Measurements from ENCODE around the gene UAP1L1. TPM values are rescaled to one million over a fixed set of nuclear protein-coding genes. Genes with fewer than 3 reads are reported as not detected.

Gene UAP1L1
- total and polyA plus RNA-seq, 4 donors, result 0.35 to 2.3 (median 1.7) TPM

DNA sequence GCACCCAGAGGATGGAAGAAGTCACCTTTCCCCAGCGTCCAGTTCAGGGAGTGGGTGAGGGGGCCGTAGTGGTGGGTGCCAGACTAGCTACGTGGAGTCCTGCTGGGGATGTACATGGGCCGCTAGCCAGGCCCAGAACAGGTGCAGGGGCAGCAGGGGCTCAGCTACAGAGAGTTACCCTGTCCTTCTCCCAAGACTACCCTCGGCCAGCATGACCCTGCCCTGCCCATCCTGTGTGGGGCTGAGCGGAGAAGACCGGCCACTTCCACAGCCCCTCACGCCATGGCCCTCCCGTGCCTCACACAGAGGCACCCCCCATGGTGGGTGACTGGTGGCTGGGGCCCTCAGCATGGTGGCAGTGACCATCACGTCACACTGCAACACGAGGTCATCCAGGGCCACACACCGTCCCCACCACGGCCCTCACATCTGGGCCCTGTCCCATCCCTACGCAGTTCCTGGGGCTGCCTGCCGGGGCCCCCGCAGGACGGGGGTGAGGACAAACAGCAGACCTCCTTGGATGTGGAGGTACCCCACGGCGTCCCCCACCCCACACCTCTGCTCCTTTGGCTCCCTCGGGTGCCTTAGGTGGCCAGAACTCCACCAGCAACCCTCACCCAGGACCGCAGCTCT is 38.2 kb downstream of the UAP1L1 start:
- H3K27ac ChIP-seq (ENCODE audit: low read depth in 1 of 2, low read length in 2 of 2), result no peak overlapping the region
- H3K27me3 ChIP-seq (ENCODE audit: control insufficient read depth in 4 of 4, insufficient read depth in 4 of 4, low read length in 3 of 4), result no peaks in the 10 kb centered on the region
- no peak for TF ChIP-seq GABPA (IDR thresholded peaks at IDR 0.05 in 1 of 2, conservative IDR thresholded peaks at IDR 0.05 in 1 of 2)
- no peak for TF ChIP-seq HNF4G (IDR thresholded peaks at IDR 0.05)
- TF ChIP-seq SP1 (IDR thresholded peaks at IDR 0.05), result no peak
- TF ChIP-seq CTCF (IDR thresholded peaks at IDR 0.05; ENCODE audit: low read depth, low read length, missing input control), result no peak
- no peak for TF ChIP-seq FOXA2 (IDR thresholded peaks at IDR 0.05)
- no peak for TF ChIP-seq FOXA1 (IDR thresholded peaks at IDR 0.05)
- no peak for TF ChIP-seq REST (IDR thresholded peaks at IDR 0.05)
- TF ChIP-seq, protein P1, sequence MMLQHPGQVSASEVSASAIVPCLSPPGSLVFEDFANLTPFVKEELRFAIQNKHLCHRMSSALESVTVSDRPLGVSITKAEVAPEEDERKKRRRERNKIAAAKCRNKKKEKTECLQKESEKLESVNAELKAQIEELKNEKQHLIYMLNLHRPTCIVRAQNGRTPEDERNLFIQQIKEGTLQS (IDR thresholded peaks at IDR 0.05), result no peak
- no peak for TF ChIP-seq TAF1 (conservative IDR thresholded peaks at IDR 0.05)
- TF ChIP-seq RXRA (IDR thresholded peaks at IDR 0.05), result no peak
- TF ChIP-seq EGR1 (IDR thresholded peaks at IDR 0.05; ENCODE audit: low read depth in 2 of 2), result no peak
- TF ChIP-seq JUND (IDR thresholded peaks at IDR 0.05), result no peak
- WGBS, result 76% methylated on average over 21 of the region's 21 CpGs
- no peak overlapping the region for H3K9ac ChIP-seq (ENCODE audit: low read depth in 1 of 2, low read length in 2 of 2)
- H3K36me3 ChIP-seq (ENCODE audit: control insufficient read depth in 4 of 4, insufficient read depth in 3 of 4, low read depth in 1 of 4, low read length in 3 of 4), result peaks cover 0 to 6% (median 1%) of the 10 kb centered on the region in 4 donors
- no peak overlapping the region for H3K4me3 ChIP-seq (ENCODE audit: low read depth in 1 of 3, low read length in 3 of 3)
- peaks cover 4 to 7% (median 5%) of the 10 kb centered on the region in 4 donors for H3K4me1 ChIP-seq (ENCODE audit: control insufficient read depth in 4 of 4, insufficient read depth in 4 of 4, low read length in 3 of 4)
- H3K9me3 ChIP-seq (ENCODE audit: control insufficient read depth in 4 of 4, low read length in 3 of 4), result no peaks in the 10 kb centered on the region
- DNase-seq (ENCODE audit: low spot score), result no peak

GRCh38 chr9:137116027-137116507 is 38.8 kb downstream of the UAP1L1 start:
- H3K9me3 ChIP-seq (ENCODE audit: control insufficient read depth in 4 of 4, low read length in 3 of 4), result no peaks in the 10 kb centered on the region
- H3K4me3 ChIP-seq (ENCODE audit: low read depth in 1 of 3, low read length in 3 of 3), result no peak overlapping the region
- H3K36me3 ChIP-seq (ENCODE audit: control insufficient read depth in 4 of 4, insufficient read depth in 3 of 4, low read depth in 1 of 4, low read length in 3 of 4), result peaks cover 0 to 6% (median 1%) of the 10 kb centered on the region in 4 donors
- WGBS, result 63% methylated on average over 6 of the region's 6 CpGs
- no peaks in the 10 kb centered on the region for H3K27me3 ChIP-seq (ENCODE audit: control insufficient read depth in 4 of 4, insufficient read depth in 4 of 4, low read length in 3 of 4)
- H3K9ac ChIP-seq (ENCODE audit: low read depth in 1 of 2, low read length in 2 of 2), result no peak overlapping the region
- TF ChIP-seq HNF4G (IDR thresholded peaks at IDR 0.05) (no peak), JUND (IDR thresholded peaks at IDR 0.05) (no peak), RAD21 (IDR thresholded peaks at IDR 0.05) (no peak), SP1 (IDR thresholded peaks at IDR 0.05) (no peak), FOXA1 (IDR thresholded peaks at IDR 0.05) (no peak), ZBTB33 (IDR thresholded peaks at IDR 0.05) (no peak), GABPA (IDR thresholded peaks at IDR 0.05 in 1 of 2, conservative IDR thresholded peaks at IDR 0.05 in 1 of 2) (no peak), YY1 (IDR thresholded peaks at IDR 0.05) (no peak)
- peaks cover 4 to 7% (median 5%) of the 10 kb centered on the region in 4 donors for H3K4me1 ChIP-seq (ENCODE audit: control insufficient read depth in 4 of 4, insufficient read depth in 4 of 4, low read length in 3 of 4)
- no peak for DNase-seq (ENCODE audit: low spot score)
- H3K27ac ChIP-seq (ENCODE audit: low read depth in 1 of 2, low read length in 2 of 2), result no peak overlapping the region

Measured in liver (tissue), 9 donors.